Measurements from ENCODE around the gene PCGF3.

DNA sequence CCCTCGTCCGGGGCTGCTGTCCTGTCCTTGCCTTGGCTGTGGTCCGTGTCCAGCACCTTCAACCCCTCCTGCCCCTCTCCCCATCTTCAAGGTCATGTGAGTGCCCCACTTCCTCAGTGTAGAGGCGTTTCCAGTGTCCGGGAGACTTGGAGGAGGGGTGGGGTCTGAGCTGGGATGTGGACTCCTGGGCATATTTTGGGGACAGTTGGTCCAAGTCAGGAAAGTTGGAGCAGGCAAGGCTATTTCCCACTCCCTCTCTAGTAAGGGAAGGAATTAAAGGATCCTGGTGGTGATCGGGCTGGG lies 3.0 kb downstream of the PCGF3 start:
- TF ChIP-seq TCF7L2 (IDR thresholded peaks at IDR 0.05; ENCODE audit: borderline replicate concordance, extremely low read depth, insufficient read depth, insufficient read length) (no peak), EZH2 (IDR thresholded peaks at IDR 0.05) (no peak), JUND (IDR thresholded peaks at IDR 0.05) (no peak), POLR2A (IDR thresholded peaks at IDR 0.05; ENCODE audit: borderline replicate concordance, extremely low read depth, insufficient read depth, insufficient read length) (no peak)
- TF ChIP-seq, protein P1, sequence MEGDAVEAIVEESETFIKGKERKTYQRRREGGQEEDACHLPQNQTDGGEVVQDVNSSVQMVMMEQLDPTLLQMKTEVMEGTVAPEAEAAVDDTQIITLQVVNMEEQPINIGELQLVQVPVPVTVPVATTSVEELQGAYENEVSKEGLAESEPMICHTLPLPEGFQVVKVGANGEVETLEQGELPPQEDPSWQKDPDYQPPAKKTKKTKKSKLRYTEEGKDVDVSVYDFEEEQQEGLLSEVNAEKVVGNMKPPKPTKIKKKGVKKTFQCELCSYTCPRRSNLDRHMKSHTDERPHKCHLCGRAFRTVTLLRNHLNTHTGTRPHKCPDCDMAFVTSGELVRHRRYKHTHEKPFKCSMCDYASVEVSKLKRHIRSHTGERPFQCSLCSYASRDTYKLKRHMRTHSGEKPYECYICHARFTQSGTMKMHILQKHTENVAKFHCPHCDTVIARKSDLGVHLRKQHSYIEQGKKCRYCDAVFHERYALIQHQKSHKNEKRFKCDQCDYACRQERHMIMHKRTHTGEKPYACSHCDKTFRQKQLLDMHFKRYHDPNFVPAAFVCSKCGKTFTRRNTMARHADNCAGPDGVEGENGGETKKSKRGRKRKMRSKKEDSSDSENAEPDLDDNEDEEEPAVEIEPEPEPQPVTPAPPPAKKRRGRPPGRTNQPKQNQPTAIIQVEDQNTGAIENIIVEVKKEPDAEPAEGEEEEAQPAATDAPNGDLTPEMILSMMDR (IDR thresholded peaks at IDR 0.05 in 2 of 3, conservative IDR thresholded peaks at IDR 0.05 in 1 of 3; ENCODE audit: borderline replicate concordance in 1 of 3, insufficient read depth in 1 of 3, low read depth in 2 of 3, low read length in 2 of 3) = no peak
